ENCODE measurements around the gene BCL2A1.
"Not testable (repeated sequence)": the region's sequence is repeated elsewhere in the genome, so short reads cannot be mapped to it uniquely, and the experiment has no call there.

The BCL2A1 gene

DNA sequence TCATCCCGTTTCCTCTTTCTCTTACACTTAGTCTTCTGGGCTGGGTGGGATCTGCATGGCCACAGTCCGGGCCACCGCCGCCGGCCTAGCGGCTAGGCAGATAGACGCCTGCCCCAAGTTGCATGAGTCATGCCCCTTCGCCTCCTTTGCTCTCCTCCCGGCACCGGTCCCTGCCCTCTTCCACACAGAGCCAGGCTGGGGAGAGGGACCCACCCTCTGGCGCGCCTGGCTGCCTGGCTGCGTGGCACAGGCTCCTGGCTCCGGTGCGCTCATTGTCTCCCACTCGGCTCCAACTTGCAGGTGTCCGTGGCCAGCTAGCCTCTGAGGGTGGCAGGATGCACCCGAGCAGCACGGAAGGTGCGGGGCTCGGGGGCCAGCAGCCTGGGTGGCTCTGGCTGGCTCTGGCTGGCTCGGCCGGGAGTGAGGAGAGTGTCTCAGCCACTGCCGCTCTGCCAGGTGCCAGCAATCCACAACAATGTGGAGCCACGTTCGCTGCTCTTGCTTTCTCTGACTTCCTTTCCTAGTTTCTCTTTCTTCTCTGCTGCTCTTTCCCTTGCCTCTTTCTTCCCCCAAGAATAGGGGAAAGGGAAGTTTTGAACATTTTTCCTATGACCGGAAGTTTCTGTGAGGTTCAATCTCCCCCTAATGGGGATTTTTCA lies 51.8 kb downstream of the BCL2A1 start:
- H3K27ac ChIP-seq, result no peak overlapping the region
- TF ChIP-seq, protein P1, sequence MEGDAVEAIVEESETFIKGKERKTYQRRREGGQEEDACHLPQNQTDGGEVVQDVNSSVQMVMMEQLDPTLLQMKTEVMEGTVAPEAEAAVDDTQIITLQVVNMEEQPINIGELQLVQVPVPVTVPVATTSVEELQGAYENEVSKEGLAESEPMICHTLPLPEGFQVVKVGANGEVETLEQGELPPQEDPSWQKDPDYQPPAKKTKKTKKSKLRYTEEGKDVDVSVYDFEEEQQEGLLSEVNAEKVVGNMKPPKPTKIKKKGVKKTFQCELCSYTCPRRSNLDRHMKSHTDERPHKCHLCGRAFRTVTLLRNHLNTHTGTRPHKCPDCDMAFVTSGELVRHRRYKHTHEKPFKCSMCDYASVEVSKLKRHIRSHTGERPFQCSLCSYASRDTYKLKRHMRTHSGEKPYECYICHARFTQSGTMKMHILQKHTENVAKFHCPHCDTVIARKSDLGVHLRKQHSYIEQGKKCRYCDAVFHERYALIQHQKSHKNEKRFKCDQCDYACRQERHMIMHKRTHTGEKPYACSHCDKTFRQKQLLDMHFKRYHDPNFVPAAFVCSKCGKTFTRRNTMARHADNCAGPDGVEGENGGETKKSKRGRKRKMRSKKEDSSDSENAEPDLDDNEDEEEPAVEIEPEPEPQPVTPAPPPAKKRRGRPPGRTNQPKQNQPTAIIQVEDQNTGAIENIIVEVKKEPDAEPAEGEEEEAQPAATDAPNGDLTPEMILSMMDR (IDR thresholded peaks at IDR 0.05), result no peak
- TF ChIP-seq ZFX (IDR thresholded peaks at IDR 0.05; ENCODE audit: borderline replicate concordance), result no peak

DNA sequence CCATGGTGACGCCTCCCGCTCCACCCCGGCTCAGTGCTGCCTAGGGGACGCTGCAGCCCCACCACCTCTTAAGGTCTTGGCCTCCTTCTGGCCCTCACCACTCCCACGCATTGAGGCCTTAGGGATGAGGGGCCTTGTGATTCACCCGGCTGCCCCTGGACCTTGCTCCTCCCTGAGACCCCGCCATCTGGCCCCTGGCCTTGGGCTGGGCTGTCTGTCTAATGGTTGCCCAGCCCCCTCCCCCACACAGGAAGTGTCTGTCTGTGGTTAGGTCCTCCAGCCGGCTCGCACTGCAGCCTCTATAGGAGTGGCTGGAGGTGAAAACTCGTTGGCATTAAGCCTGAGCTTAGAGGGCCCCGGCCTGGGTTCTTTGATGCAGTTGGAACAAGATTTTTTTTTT lies 52.7 kb downstream of the BCL2A1 start:
- TF ChIP-seq, protein P1 (IDR thresholded peaks at IDR 0.05), result no peak
- TF ChIP-seq ZFX (IDR thresholded peaks at IDR 0.05; ENCODE audit: borderline replicate concordance), result no peak
- H3K27ac ChIP-seq, result no peak overlapping the region

DNA sequence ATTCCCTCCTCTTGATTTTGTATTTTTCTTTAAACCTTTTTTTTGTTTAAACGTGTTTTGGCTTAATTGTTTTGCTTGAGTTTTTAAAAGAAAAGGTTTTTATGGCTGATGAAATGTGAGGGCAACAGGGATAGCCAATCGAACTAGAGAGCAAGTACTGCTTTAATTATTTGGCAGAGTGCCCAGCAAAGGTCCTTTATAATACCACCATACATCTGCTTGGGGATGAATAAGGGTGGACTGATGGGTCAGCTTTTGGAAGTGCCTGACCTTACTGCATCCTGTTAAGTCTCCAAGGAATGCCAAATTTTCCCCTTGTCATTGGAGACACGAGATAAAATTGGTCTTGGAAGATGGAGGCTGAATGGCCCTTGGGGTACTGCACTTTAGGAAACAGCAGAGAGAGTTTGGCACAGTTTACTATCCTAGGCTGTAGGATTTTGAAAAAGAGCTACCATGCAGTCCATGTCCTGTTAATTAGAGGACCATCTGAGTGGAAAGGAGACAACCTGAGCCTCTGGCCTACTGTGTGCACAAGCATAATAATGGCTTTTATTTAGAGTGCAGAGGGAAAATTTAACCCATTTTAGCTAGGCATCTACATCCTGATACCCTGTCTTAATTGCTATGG lies 54.4 kb downstream of the BCL2A1 start:
- TF ChIP-seq, protein P1 (IDR thresholded peaks at IDR 0.05), result no peak
- TF ChIP-seq ZFX (IDR thresholded peaks at IDR 0.05; ENCODE audit: borderline replicate concordance), result no peak

DNA sequence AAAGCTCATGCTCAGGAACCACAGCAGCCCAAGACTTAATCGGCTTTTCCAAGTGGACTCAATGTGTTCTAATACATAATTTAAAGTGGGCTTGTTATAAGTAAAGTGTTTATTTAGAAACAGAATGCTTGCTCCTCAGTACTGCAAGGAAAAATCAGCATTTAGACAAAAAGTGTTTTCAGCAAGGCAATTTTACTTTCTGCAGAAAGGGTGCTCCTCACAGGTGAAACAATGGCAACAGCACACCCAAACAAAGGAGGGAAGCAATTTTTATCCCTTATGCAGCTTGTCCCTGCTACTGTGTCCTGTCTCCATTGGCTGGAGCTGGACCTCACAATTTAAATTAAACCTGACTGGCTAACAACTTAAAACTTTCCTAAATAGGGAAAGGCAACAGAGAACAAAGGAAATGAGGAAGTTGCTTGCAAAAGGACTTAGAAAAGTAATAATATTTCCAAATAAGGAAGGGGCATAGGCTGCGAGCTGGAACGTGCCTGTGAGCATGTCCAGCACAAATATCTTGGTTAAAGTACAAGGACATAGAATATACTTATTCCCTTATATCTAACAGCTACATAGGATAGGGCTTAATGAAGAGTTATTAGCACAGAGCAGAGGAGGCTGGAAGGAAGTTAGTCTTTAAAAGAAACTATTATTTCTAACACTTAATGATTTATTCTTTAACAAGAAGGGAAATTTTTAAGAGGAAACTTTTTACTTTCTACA lies 55.1 kb downstream of the BCL2A1 start:
- not testable (repeated sequence) for H3K27ac ChIP-seq

More for the DNA sequence above, 54.4 kb downstream of the BCL2A1 start:
- no peak overlapping the region for H3K27ac ChIP-seq

DNA sequence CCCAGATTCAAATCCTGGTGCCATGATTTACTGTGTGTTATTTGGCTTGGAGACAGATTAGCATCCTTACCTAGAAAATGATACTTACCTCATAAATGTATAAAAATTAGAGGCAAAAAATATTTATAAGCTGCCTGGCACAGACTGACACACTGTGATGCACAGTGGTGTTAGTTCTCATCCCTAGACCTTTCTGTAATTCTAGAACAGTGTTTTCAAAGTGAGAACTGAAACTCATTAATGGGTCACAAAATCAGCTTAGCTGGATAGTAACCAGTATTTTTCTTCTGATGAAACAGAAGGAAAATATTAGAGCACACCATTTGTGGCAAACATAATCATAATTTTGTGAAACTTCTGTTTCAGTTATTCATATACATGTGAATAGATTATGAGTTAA lies 56.3 kb downstream of the BCL2A1 start:
- TF ChIP-seq, protein P1 (IDR thresholded peaks at IDR 0.05), result no peak
- TF ChIP-seq ZFX (IDR thresholded peaks at IDR 0.05; ENCODE audit: borderline replicate concordance), result no peak
- H3K27ac ChIP-seq, result no peak overlapping the region

Measured in 22Rv1 (cell line).